IMR-90 (cell line): ENCODE data around the gene NAGLU.

Source experiments
- BHLHE40 ChIP-seq: fragments of 150-350 bp; IDR thresholded peaks from 2 replicates; pipeline ENCODE4 v1.6.1; 2016; ENCODE audit warnings: mild to moderate bottlenecking, low read depth, low read length
- CHD1 ChIP-seq: IDR thresholded peaks from 2 replicates; pipeline ENCODE4 v1.6.1; 2012; ENCODE audit warnings: low read depth, low read length, improper control_type of control experiment
- MXI1 ChIP-seq: IDR thresholded peaks from 2 replicates; pipeline ENCODE4 v1.6.1; 2012; ENCODE audit warnings: low read depth, mild to moderate bottlenecking, low read length, moderate library complexity, borderline replicate concordance
- POLR2A ChIP-seq: IDR thresholded peaks from 2 replicates; pipeline ENCODE4 v1.6.1; 2012; ENCODE audit warnings: mild to moderate bottlenecking, low read depth, low read length
- RAD21 ChIP-seq: IDR thresholded peaks from 2 replicates; pipeline ENCODE4 v1.6.1; 2012; ENCODE audit warnings: low read length, improper control_type of control experiment
- RCOR1 ChIP-seq: IDR thresholded peaks from 2 replicates; pipeline ENCODE4 v1.6.1; 2012; ENCODE audit warnings: mild to moderate bottlenecking, low read length, improper control_type of control experiment; ENCODE audit not compliant: insufficient replicate concordance
- RFX5 ChIP-seq: IDR thresholded peaks from 2 replicates; pipeline ENCODE4 v1.8.0; 2012; ENCODE audit warnings: low read depth, mild to moderate bottlenecking, low read length, moderate library complexity
- TF ChIP-seq, protein P1 (sequence below): conservative IDR thresholded peaks from 2 replicates; pipeline ENCODE4 v1.5.1; 2012; ENCODE audit warnings: mild to moderate bottlenecking, low read depth, low read length, improper control_type of control experiment
- TF ChIP-seq, protein P2 (sequence below): fragments of 150-350 bp; IDR thresholded peaks from 2 replicates; pipeline ENCODE4 v1.6.1; 2016; ENCODE audit warnings: low read depth, mild to moderate bottlenecking, low read length, moderate library complexity, borderline replicate concordance

DNA sequence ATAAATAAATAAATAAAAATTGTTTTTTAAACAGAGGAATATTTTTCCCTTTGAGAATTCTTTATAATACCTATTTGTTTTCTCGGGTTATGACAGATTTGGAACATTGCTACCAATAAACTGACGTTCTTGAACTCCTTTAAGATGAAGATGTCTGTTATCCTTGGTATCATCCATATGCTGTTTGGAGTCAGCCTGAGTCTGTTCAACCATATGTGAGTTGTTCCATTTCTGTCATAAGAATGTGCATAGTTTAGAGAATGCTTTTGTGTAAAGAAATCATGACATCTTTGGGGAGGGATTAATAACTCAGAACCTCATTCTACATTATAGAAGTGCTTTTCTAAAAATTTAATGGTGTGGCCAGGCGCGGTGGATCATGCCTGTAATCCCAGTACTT is 37.2 kb upstream of the NAGLU start:
- TF ChIP-seq, protein P1, sequence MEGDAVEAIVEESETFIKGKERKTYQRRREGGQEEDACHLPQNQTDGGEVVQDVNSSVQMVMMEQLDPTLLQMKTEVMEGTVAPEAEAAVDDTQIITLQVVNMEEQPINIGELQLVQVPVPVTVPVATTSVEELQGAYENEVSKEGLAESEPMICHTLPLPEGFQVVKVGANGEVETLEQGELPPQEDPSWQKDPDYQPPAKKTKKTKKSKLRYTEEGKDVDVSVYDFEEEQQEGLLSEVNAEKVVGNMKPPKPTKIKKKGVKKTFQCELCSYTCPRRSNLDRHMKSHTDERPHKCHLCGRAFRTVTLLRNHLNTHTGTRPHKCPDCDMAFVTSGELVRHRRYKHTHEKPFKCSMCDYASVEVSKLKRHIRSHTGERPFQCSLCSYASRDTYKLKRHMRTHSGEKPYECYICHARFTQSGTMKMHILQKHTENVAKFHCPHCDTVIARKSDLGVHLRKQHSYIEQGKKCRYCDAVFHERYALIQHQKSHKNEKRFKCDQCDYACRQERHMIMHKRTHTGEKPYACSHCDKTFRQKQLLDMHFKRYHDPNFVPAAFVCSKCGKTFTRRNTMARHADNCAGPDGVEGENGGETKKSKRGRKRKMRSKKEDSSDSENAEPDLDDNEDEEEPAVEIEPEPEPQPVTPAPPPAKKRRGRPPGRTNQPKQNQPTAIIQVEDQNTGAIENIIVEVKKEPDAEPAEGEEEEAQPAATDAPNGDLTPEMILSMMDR = no peak
- no peak for TF ChIP-seq POLR2A
- no peak for TF ChIP-seq BHLHE40
- TF ChIP-seq MXI1 = no peak
- TF ChIP-seq RFX5 = no peak
- TF ChIP-seq, protein P2, sequence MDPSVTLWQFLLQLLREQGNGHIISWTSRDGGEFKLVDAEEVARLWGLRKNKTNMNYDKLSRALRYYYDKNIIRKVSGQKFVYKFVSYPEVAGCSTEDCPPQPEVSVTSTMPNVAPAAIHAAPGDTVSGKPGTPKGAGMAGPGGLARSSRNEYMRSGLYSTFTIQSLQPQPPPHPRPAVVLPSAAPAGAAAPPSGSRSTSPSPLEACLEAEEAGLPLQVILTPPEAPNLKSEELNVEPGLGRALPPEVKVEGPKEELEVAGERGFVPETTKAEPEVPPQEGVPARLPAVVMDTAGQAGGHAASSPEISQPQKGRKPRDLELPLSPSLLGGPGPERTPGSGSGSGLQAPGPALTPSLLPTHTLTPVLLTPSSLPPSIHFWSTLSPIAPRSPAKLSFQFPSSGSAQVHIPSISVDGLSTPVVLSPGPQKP = no peak
- no peak for TF ChIP-seq RAD21
- TF ChIP-seq RCOR1 = no peak
- TF ChIP-seq CHD1 = no peak
